Activated CD4-positive, alpha-beta T cell treated with anti-CD3 and anti-CD28 coated beads for 24 hours (primary cell): ENCODE data around the gene MPL.

Experiments used
- DNase-seq, 2 donors: peaks; one replicate each; pipeline ENCODE4 v3.0.0-alpha.2; 2020; ENCODE audit warnings: low read depth in 2 of 2

MPL gene

DNA sequence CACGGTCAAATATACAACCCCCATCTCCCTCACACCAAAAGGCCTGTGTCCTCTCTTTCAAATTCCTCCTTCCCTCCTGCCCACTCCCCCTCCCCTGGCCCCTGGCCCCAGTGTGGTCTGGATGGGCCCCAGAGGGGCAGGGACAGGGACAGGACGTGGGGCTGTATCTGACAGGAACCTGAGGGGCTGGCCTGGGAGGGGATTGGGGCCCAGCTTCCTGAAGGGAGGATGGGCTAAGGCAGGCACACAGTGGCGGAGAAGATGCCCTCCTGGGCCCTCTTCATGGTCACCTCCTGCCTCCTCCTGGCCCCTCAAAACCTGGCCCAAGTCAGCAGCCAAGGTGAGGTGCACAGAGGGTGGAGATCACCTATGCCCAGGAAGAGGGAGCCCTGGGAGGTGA, at the start of gene MPL:
Gene MPL (plus strand): TSS at position 231 of the 400 bp plus-strand sequence. CDS start 31 bp downstream, at position 262.
- DNase-seq = no peak

DNA sequence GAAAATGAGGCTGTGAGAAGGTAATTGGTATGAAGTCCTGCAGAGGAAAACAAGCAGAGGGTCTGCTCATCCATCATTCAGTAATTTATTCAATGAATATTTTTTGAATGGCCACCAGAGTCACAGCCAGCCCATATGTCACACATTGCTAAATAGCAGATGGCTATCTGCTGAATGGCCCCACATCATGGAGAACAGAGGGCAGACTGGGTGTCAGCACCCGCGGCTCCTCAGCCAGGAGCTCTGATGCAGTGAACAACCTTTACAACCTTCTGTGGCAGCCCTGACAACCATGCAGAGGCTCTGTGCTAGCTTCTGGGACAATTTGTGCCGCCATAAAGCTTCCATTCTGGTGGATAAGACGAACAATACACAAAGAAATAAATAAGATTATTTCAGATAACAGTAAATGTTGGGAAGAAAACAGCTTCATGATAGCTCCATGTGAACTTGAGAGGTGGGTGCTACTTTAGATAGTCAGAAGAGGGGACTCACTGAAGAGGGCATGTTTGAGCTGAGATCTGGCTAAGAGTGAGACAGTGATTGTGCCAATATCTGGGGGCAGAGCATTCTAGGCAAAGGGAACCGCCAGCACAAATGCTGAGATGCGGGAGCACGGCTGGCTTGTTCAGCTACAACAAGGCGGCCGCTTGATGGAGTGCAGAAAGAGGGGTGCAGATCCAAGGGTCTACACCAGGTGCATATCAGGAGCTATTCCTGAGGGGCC, 49.4 kb upstream of the MPL start:
- no peak for DNase-seq

DNA sequence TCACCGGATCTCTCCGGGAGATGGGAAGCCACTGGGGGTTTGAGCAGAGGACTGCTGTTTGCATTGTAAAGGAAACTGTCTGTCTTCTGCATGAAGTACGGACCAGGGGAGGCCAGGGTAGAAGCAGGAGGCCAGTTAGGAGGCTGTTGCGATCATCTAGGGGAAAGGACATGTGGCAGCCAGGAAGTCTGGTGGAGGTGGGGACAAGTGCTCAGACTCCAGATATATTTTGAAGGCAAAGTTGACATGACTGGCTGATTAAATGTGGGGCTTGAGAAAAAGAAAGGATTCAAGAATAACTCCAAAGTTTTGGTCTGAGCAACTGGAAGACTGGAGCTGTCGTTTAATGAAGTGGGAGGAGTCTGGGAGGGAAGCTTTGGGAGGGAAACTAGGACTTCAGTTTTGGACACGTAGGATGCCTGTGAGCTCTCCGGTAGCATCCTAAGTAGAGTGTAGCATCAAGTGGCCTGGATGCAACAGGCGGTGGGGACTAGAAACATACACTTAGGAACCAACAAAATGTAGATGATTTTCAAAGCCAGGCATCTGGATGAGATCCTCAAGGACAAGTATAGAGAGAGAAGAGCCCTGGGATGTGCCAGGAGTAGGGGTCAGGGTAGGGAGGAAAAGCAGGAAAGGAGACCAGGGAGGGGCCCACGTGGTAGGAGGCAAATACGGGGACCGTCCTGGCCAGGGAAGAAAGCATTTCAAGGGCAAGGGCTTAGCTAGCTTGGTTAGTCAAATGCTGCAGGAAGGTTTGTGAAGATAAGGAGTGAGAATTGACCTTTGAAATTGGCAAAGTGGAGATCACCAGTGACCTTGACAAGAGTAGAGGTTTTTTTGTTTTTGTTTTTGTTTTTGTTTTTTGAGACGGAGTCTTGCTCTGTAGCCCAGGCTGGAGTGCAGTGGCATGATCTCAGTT, 48.6 kb upstream of the MPL start:
- no peak for DNase-seq

DNA sequence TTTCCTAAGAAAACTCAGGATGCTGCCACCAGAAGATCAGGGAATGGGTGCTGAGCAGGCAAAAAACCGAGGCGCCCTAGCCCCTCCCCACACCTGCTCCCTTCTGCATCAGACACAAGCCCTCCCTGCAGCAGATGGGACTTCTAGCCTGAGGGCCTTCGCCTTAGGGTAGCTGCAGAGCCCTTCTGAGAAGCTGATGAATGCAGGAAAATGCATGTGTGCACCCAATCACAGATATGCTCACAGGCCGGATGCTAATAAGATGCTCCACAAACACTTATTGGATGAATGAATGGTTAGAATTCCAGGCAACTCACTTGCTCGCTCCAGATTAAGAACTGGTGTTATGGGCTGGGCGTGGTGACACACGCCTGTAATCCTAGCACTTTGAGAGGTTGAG, 45.4 kb upstream of the MPL start:
- DNase-seq = no peak

DNA sequence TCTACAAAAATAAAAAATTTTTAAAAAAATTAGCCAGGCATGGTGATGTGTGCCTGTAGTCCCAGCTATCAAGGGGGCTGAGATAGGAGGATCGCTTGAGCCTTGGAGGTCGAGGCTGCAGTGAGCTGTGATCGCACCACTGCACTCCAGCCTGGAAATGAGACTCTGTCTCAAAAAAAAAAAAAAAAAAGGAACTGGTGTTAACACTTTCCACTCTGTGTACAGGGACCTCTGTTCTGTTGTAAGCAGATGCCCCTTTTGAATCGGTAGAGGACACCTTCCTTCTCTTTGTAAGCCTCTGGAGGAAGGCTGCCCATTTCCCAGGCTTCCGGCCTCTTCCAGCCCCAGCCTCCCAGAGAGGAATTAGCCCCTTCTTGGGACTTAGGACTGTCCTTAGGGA, 44.9 kb upstream of the MPL start:
- no peak for DNase-seq

DNA sequence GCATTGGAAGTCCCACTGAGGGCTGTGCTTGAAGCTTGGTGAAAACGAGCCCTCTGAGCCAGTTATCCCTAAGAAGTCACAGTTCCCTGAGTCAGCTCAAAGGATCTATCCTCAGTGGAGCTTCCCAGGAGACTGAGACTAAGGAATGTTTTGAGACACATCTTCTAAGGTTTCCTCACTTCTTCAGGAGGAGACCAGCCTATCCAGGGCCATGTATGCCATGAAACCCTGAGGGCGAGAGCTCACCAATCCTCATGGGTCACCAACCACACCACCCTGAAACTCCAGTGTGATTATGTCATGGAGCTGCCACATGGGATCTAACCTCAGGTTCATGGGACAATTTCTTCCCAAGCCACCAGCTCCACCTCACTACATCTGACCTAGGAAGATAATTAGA, 44.4 kb upstream of the MPL start:
- DNase-seq = no peak

DNA sequence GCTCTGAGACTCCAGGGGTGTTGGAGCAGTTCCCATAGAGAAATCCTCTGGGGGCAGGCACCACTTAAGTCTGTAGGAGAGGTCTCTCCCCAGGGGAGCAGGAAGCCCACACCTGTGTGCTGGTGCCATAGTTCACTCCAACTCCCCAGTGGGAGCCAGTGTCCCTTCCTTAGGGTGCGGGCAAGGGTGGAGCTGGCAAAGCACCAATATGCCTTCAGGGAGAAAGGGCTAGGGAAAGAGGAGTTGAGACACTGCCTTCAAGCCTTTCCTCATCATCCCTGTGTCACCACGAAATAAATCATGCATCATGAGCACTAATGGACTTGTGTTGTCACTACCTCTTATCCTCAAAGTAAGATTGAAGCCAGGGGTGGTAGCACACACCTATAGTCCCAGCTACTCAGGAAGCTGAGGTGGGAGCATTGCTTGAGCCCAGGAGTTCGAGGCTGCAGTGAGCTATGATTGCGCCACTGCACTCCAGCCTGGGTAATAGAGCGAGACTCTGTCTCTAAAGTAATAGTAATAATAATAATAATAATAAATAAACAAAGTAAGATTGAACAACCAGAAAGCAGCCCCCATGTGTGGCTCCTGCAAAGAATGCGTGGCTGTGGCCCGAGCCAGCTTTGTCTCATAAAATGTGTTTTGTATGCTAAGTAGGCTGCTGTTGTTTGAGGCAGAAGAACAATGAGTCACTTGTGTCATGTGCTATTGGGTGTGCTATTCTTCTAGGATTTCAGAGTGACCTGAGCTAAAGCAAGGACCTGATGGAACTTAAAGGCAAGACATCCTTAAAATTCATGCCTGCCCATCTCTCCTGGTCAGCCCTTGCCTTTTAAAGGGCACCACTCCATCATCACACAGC, 43.5 kb upstream of the MPL start:
- no peak for DNase-seq

DNA sequence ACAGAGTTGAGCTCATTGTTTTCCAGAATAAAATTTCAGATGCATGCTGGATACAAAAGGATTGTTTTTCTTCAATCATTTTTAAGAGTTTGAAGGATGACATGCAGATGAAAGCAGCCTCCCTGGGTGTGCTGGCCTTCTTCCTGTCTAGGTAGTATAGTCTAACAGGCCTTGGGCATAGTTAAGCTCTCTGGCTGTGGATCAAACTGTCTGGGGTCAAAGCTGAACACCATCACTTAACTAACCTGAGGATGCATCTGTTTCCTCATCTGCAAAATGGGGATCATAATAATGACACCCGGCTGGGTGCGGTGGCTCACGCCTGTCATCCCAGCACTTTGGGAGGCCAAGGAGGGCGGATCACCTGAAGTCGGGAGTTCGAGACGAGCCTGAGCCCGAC, 42.9 kb upstream of the MPL start:
- no peak for DNase-seq

DNA sequence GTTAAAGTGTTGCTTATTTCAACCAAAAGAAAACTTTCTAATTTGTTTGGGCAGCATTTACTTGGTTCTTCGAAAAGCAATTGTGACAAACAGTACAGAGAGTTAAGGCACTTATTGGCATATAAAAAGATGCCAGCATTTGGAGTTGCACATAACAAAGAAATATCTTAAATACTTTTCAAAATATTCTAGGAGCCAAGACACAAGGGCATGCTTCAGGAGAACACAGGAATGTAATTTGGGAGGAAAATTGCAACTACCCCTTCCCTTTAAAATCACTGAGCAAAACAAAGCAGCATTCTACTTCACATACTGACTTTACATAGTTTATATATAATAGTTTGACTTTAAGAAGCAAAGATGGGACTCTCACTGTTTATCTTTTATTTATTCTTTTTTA, 41.4 kb upstream of the MPL start:
- DNase-seq = no peak

DNA sequence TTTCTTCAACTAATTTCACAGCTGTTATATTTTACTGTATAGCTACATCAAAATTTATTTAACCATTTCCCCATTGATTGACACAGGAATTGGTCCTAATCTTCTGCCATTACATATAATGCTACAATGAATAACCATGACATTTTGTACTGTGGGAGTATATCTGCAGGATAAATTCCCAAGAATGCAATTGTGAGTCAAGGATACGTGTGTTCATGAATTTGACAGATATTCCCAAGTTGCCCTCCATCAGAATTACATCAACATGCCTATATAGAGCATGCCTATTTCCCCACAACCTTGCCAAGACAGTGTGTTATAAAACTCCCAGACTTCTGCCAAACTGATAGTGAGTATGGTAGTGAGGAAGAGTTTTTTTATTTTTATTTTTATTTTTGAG, 39.6 kb upstream of the MPL start:
- no peak for DNase-seq

DNA sequence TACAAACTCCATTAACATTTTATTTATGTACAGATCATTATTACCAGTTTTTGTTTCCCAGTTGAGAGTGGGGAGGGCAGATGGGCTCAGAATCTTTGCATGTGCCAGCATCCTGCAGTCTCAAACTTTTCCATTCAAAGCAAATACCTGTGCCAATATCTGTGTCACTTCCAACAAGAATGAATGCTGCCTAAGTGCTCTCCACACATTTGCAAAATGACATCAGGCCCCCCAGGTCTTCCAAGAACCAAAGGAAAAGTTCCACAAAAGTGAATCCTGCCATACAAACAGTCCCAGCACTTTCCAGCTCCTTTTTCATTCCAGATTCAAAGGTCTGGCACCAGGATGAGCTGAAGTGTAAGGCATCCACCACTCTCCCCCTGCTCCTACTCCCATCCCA, 38.5 kb upstream of the MPL start:
- no peak for DNase-seq

DNA sequence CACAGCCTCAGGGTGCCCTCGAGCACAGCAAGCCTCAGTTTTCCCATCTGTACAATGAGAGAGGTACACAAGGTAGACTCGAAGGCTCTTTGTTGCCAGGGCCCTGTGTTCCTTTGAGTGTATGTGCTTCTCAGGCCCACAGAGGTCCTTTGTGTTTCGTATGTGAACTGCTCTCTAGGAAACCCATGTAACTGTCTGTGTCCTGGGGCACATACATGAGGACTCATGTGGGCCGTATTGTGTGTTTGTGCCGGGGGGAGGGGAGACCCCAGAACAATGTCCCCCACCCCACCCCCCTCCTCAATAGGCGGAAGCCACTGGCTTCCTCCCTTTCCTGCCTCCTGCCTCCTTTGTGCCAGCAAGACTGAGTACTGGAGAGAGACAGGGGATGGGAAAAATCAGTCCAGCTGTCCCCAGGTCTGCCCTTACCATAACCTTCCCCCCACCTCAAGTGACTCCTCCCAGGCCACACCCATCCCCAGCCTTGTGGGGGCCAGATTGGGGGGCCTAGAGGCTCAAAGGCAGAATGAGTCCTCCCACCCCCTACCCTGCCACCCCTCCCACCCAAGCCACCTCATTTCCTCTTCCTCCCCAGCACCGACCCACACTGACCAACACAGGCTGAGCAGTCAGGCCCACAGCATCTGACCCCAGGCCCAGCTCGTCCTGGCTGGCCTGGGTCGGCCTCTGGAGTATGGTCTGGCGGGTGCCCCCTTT, 37.1 kb upstream of the MPL start, which contains the start of gene TIE1:
Gene TIE1 (plus strand): TSS at position 605 of the 717 bp plus-strand sequence. CDS start 90 bp downstream, at position 695.
- DNase-seq = no peak

DNA sequence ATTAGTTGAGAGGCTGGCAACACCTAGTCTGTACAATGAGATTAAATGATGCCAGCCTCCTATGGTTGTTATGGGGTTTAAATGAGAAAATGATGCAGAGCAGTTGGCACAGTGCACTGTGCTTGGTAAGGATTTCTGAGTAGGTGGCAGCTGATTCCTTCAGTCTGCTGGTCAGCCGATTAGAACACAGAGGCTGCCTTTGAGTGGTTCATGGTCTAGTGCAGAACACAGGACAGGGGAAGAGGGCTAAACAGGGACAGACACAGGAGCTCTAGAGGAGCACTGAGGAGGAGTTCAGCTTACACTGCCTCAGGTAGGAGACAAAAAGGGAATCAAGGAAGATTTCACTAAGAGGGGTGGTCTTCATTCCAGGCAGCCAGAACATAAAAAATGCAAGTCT, 35.4 kb upstream of the MPL start:
- DNase-seq = no peak

DNA sequence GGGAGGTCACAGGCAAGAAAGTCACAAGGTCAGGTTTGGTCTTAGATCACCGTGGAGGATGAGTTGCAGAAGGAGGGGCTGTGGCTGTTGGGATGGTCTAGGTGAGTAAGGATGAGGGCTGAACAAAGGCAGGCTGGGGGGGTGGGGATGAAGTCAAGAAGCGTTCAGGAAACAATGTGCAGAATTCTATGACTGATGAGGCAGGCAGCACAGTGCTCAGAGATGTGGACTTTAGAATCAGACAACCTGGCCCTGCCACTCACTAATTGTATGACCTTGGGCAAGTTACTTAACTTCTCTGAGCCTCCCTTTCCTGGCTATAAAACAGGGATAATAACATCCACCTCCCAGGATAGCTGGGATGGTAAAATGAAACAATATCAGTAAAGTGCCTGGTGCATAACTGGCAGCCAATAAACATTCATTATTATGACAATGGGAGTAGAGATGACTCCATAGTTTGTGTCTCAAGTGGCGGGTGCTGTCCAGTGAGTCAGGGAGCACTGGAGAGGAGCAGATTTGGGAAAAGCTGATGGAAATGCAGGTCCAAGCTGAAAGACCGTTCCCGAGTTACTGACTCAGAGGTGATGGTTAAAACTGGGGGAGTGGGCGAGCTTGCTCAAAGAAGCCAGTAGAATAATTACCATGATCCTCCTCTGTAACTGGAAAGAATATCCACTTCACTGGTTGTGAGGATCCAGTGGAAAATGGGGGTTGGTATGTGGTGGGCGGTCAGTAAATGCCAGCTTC, 34.7 kb upstream of the MPL start:
- no peak for DNase-seq

DNA sequence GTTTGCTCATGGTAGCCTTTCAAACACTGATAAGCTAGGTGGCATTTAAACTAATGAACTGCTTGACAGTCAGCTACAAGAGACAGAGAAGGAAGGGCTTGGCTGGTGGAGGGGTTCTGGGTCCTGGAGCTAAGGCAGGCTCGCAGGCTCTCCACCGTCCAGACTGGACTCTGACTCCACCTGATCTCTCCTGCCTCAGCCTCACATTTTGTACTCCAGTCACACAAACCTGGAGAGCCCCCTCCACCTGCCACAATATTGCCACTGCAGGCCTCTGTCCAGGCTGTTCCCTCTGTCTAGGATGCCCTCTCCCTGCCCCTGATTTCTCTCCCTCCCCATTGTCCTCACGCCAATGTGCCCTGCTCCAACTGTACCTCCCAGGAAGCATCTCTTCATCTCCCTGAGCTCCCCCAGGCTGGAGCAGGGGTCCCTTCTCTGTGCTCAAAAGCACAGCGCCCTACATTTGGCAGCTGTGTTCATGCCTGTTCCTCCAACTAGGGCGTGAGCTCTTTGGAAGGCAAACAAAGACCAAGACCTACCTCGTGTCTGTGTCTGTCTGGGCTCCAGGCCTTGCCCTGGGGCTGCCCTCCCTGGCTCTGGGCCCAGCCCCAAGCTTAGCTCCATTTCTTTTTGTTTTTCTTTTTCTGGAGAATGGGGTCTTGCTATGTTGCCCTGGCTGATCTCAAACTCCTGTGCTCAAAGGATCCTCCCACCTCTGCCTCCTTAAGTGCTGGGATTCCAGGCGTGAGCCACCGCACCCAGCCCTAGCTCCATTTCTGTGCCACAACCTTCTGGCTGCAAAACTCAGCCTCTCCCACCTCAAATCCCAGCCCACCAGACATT, 33.9 kb upstream of the MPL start:
- no peak for DNase-seq

DNA sequence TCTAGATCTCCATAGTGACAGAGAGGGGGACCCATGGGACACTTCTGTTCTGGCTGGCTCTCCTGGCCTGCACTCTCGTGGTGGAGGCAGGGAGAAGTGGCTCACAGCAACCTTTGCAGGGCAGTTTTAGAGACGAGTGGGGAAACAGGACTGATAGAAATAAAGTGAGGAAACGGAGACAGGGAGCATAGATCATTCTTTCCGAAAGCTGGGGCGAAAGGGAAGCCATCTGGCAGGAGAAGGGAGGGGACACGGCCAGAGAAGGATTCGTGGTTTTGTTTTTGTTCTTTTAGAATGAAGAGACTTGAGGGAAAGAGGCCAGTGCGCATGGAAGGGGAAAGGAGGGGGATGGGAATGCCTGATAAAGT, 33.3 kb upstream of the MPL start:
- no peak for DNase-seq

DNA sequence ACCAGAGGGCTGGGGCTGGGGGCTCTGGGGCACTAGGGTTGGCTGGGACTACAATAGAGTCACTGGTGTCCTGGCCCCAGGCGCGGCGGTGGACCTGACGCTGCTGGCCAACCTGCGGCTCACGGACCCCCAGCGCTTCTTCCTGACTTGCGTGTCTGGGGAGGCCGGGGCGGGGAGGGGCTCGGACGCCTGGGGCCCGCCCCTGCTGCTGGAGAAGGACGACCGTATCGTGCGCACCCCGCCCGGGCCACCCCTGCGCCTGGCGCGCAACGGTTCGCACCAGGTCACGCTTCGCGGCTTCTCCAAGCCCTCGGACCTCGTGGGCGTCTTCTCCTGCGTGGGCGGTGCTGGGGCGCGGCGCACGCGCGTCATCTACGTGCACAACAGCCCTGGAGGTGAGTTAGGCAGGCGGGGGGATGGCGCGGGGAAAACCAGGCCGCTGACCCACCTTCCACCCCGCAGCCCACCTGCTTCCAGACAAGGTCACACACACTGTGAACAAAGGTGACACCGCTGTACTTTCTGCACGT, 32.8 kb upstream of the MPL start:
- no peak for DNase-seq

DNA sequence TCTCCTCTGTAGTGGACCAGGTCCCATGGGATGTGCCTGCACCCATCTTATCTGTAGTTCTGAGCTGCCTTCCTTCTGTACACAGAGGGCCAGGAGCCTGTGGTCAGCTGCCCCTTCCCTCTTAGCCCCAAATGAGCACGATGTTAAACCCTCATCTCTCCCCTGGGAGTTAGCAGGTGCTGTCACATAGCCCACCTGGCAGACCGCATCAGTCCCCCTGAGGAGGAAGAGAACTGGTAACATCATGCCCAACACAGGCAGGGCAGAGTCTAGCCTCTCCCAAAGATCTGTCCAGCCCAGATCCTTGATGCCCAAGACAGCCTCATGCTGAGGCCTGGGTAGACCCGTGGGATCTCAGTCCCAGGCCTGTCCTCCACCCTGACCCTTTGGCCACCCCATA, 32.2 kb upstream of the MPL start:
- DNase-seq = no peak

DNA sequence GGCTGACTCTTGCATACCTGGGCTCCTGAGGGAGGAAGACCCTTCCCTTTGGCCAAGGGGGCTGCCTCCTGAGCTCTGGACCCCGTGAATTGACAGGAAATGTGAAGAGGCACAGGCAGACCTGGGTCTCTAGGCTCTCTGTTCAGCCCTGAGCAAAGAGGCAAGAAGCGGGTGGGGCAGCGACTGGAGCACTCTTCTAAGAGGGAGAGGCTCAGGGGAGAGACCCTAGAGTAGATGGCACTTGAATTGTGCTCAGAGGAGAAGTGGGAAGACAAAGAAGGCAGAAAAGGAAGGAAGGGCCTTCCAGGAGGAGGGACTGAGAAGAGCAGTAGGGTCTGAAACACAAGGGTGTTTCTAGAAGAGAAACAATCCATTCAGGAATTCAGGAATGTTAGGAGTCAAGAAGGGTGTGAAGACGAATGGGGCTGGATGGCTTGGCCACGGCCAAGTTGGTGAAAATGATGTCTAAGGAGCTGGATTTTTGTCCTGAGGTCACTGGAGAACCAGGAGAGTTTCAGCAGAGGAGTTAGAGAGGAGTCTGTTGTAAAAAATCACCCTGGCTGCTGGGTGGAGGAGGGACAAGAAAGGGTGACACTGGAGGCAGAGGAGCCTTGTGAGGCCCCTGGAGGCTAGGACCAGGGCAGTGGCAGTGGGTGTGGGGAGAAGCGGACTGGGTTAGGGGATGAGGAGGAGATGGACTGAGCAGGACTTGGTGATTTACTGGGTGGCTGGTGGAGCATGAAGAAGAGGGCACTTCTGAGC, 31.5 kb upstream of the MPL start:
- no peak for DNase-seq
